HG02852 (cell line): ENCODE data around the gene RAB11A.
A peak's percentile ranks its signal among the peaks of the same experiment; 100 is the strongest.

Experiments
- ATAC-seq: cut with Tn5 transposase; IDR thresholded peaks from one replicate; pipeline ENCODE4 v1.9.1; 2021; ENCODE audit warnings: mild to moderate bottlenecking, moderate library complexity; ENCODE audit not compliant: unreplicated experiment

Gene RAB11A

GRCh38 chr15:65869126-65869953, at the start of gene RAB11A:
Gene RAB11A (plus strand): TSS chr15:65869491. CDS start chr15:65869586, 95 bp downstream.
- peak; percentile 82 for ATAC-seq

GRCh38 chr15:65819563-65819960, 49.7 kb upstream of the RAB11A start:
- no peak for ATAC-seq

- no peak for ATAC-seq
Measured at GRCh38 chr15:65821070-65821469, 48.2 kb upstream of the RAB11A start.

- no peak for ATAC-seq
Measured at GRCh38 chr15:65822316-65822715, 47.0 kb upstream of the RAB11A start.

GRCh38 chr15:65824031-65824743, 45.1 kb upstream of the RAB11A start:
- no peak for ATAC-seq

- ATAC-seq, result no peak
Measured at GRCh38 chr15:65824941-65825544, 44.2 kb upstream of the RAB11A start.

- no peak for ATAC-seq
Measured at GRCh38 chr15:65827065-65827464, 42.2 kb upstream of the RAB11A start.

- no peak for ATAC-seq
Measured at GRCh38 chr15:65828585-65828984, 40.7 kb upstream of the RAB11A start.

GRCh38 chr15:65829130-65829764, 40.0 kb upstream of the RAB11A start:
- no peak for ATAC-seq

- no peak for ATAC-seq
Measured at GRCh38 chr15:65832549-65833364, 36.5 kb upstream of the RAB11A start.

- ATAC-seq, result no peak
Measured at GRCh38 chr15:65833501-65834205, 35.6 kb upstream of the RAB11A start.

GRCh38 chr15:65834603-65835282, 34.5 kb upstream of the RAB11A start:
- no peak for ATAC-seq

GRCh38 chr15:65835447-65835846, 33.8 kb upstream of the RAB11A start:
- ATAC-seq, result no peak

GRCh38 chr15:65836665-65837064, 32.6 kb upstream of the RAB11A start:
- no peak for ATAC-seq

GRCh38 chr15:65837301-65838294, 31.7 kb upstream of the RAB11A start:
- ATAC-seq, result no peak

- ATAC-seq, result no peak
Measured at GRCh38 chr15:65839354-65839901, 29.9 kb upstream of the RAB11A start.

- ATAC-seq, result no peak
Measured at GRCh38 chr15:65839985-65840384, 29.3 kb upstream of the RAB11A start.
